ENCODE results near the gene ENAH.
A peak's percentile ranks its signal among the peaks of the same experiment; 100 is the strongest.

ENAH gene

DNA sequence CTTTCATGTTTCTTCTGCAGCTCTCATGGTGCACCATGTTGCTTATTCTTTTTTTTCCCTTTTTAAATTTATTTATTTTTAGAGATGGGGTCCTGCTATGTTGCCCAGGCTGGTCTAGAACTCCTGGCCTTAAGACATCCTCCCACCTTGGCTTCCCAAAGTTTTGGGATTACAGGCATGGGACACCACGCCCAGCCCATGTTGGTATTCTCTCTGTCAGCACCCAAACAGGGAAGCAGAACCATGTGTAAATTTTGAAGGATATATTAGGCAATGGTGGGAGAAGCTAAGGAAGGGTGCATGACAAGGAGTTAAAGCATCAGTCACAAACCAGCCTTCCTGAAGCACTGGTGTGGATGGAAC lies 39.6 kb upstream of the ENAH start:
- Histone ChIP-seq H3K9ac (ENCODE audit: low read depth, low read length) (no peak overlapping the region), H3K4me1 (ENCODE audit: control insufficient read depth, insufficient read depth, low read length) (no peaks in the 10 kb centered on the region; the same call in 1 of the 2 replicates), H3K36me3 (ENCODE audit: control insufficient read depth, insufficient read depth, low read length) (no peaks in the 10 kb centered on the region), H3K27ac (ENCODE audit: low read depth, low read length) (no peak overlapping the region), H3K9me3 (ENCODE audit: control insufficient read depth, insufficient read depth, low read length) (no peaks in the 10 kb centered on the region), H3K4me3 (ENCODE audit: low read depth, low read length) (no peak overlapping the region), H3K27me3 (ENCODE audit: control insufficient read depth, insufficient read depth, low read length) (no peaks in the 10 kb centered on the region)

DNA sequence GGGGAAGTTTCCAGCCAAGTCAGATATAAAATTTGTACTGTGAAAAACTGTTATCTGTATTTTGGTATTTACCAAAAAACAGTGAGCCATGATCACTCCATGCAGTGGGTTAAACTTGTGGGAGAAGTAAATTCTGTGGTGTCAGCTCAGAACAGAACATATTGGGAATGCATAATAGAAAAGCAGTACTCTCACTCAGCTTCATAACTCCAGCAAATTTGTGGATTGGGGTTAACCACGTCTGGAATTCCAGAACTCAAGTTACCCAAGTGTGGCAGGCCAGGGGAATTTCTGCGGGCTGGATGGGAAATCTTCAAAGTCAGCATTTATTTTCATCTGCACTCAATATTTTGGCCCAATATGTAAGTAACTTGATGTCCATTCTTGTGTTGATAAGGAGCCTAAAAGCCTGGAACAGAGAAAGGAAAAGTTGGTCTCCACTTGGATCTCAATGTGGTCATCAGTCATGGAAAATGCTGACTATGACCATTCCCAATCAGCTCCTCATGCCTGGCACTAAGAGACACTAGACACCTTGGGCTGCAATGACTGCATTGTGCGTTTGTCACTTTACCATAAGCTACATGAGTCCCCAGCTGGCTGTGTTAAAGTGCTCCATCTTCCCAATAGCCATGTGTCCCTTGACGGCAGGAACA lies 39.1 kb upstream of the ENAH start:
- H3K27ac ChIP-seq (ENCODE audit: low read depth, low read length), result no peak overlapping the region
- H3K9ac ChIP-seq (ENCODE audit: low read depth, low read length), result no peak overlapping the region
- no peak overlapping the region for H3K4me3 ChIP-seq (ENCODE audit: low read depth, low read length)
- no peaks in the 10 kb centered on the region for H3K36me3 ChIP-seq (ENCODE audit: control insufficient read depth, insufficient read depth, low read length)
- no peaks in the 10 kb centered on the region for H3K27me3 ChIP-seq (ENCODE audit: control insufficient read depth, insufficient read depth, low read length)
- no peaks in the 10 kb centered on the region for H3K9me3 ChIP-seq (ENCODE audit: control insufficient read depth, insufficient read depth, low read length)
- H3K4me1 ChIP-seq (ENCODE audit: control insufficient read depth, insufficient read depth, low read length), result no peaks in the 10 kb centered on the region; the same call in 1 of the 2 replicates

DNA sequence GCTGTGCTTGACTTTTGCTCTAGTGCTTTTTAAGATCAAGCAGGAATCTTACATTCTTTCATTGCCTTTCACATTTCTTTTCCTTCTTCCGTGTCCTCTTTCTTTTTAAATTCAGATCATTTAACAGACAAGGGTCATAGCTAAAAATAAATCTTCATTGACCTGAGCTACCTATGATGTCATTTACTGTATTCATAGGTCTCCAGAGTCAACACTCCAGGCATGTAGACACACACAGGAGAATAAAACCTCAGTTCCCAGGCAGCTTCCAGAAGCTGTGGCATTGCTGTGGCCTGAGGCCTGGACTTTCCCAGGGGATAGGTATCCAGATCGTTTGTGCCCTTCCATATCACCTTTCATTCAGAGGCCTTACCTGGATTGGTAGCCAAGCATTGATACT lies 38.5 kb upstream of the ENAH start:
- Histone ChIP-seq H3K27ac (ENCODE audit: low read depth, low read length) (no peak overlapping the region), H3K27me3 (ENCODE audit: control insufficient read depth, insufficient read depth, low read length) (no peaks in the 10 kb centered on the region), H3K36me3 (ENCODE audit: control insufficient read depth, insufficient read depth, low read length) (no peaks in the 10 kb centered on the region), H3K4me3 (ENCODE audit: low read depth, low read length) (no peak overlapping the region), H3K4me1 (ENCODE audit: control insufficient read depth, insufficient read depth, low read length) (no peaks in the 10 kb centered on the region; the same call in 1 of the 2 replicates), H3K9me3 (ENCODE audit: control insufficient read depth, insufficient read depth, low read length) (no peaks in the 10 kb centered on the region), H3K9ac (ENCODE audit: low read depth, low read length) (no peak overlapping the region)

DNA sequence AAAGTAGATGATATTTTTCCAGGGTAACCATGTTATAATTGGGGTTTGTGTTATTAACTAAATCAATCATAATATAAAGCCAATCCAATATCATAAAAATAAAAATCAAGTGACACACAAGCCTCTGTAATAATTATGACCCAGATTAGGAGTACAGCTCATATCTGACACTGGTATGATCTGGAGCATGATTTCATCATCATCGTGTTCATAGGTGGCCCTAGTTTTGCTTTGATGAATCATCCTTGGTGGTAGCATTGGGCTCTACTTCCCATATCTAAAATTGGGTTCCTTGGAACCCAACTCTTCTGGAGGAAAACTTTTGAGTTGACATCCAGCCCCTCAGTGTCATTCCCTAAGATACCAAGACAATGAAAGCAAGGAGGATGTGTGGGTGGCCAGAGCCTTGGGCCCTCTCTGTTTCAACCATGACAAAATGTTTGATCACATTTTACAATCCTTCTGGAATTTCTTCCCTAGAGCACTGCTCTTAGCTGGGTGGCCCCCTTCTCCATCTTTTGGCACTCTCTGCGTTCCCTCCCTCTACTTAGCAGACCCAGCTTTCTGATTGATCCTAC lies 37.0 kb upstream of the ENAH start:
- H3K36me3 ChIP-seq (ENCODE audit: control insufficient read depth, insufficient read depth, low read length), result no peaks in the 10 kb centered on the region
- no peaks in the 10 kb centered on the region for H3K9me3 ChIP-seq (ENCODE audit: control insufficient read depth, insufficient read depth, low read length)
- H3K27ac ChIP-seq (ENCODE audit: low read depth, low read length), result no peak overlapping the region
- H3K4me3 ChIP-seq (ENCODE audit: low read depth, low read length), result no peak overlapping the region
- no peaks in the 10 kb centered on the region; the same call in 1 of the 2 replicates for H3K4me1 ChIP-seq (ENCODE audit: control insufficient read depth, insufficient read depth, low read length)
- no peaks in the 10 kb centered on the region for H3K27me3 ChIP-seq (ENCODE audit: control insufficient read depth, insufficient read depth, low read length)
- no peak overlapping the region for H3K9ac ChIP-seq (ENCODE audit: low read depth, low read length)

DNA sequence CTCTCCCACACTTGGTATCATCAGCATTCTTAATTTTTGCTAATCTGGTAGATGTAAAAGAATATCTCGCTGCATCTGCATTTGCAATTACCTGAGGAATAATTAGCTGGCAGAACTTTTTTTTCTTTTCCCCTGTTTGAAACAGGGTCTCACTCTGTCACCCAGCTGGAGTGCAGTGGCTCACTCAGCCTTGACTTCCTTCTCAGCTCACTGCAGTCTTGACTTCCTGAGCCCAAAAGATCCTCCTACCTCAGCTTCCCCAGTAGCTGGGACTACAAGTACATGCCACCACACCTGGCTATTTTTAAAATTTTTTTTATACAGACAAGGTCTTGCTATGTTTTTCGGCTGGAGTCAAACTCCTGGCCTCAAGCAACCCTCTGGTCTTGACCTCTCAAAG lies 35.4 kb upstream of the ENAH start:
- Histone ChIP-seq H3K27ac (ENCODE audit: low read depth, low read length) (no peak overlapping the region), H3K27me3 (ENCODE audit: control insufficient read depth, insufficient read depth, low read length) (no peaks in the 10 kb centered on the region), H3K9me3 (ENCODE audit: control insufficient read depth, insufficient read depth, low read length) (no peaks in the 10 kb centered on the region), H3K9ac (ENCODE audit: low read depth, low read length) (no peak overlapping the region), H3K36me3 (ENCODE audit: control insufficient read depth, insufficient read depth, low read length) (no peaks in the 10 kb centered on the region), H3K4me1 (ENCODE audit: control insufficient read depth, insufficient read depth, low read length) (no peaks in the 10 kb centered on the region; the same call in 1 of the 2 replicates), H3K4me3 (ENCODE audit: low read depth, low read length) (no peak overlapping the region)

DNA sequence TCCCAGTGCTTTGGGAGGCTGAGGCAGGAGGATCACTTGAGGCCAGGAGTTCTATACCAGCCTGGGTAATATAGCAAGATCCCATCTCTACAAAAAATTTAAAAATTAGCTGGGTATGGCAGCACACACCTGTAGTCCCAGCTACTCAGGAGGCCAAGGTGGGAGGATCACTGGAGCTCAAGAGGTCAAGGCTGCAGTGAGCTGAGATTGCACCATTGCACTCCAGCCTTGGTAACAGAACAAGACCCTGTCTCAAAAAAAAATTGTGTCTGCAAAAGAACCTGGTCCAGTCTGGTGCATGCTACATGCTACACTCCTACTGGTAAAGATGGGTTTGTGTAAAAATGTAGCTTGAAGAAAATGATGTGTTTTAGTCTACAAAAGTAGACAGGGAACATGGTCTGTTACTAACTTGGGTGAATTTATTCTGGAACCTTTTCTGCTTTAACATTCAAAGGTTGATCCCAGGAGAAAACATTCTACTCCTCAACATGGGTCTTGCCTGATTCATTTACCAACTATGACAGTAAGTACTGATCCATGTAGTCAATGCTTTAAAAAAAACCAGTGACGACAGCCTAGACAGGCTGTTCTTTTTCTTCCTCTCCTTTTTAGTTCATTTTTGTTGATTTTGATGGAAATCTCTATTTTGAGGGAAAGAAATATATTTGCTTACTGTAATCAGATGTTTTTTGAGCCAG lies 32.7 kb upstream of the ENAH start:
- Histone ChIP-seq H3K27ac (ENCODE audit: low read depth, low read length) (no peak overlapping the region), H3K4me3 (ENCODE audit: low read depth, low read length) (no peak overlapping the region), H3K4me1 (ENCODE audit: control insufficient read depth, insufficient read depth, low read length) (no peaks in the 10 kb centered on the region), H3K9me3 (ENCODE audit: control insufficient read depth, insufficient read depth, low read length) (no peaks in the 10 kb centered on the region), H3K36me3 (ENCODE audit: control insufficient read depth, insufficient read depth, low read length) (no peaks in the 10 kb centered on the region), H3K9ac (ENCODE audit: low read depth, low read length) (no peak overlapping the region), H3K27me3 (ENCODE audit: control insufficient read depth, insufficient read depth, low read length) (no peaks in the 10 kb centered on the region)

DNA sequence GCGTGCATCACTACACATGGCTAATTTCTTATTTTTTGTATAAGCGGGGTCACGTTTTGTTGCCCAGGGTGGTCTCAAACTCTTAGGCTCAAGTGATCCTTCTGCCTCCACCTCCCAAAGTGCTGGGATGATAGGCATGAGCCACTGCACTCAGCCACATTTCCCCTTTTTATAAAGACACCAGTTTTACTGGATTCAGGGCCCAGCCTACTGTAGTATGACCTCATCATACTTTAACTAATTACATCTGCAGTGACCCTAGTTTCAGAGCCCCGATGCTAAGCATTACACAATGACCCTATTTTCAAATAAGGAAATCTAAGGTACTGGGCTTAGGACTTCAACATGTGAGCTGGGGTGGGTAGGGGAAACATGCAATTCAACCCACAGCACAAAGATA lies 31.8 kb upstream of the ENAH start:
- H3K36me3 ChIP-seq (ENCODE audit: control insufficient read depth, insufficient read depth, low read length), result no peaks in the 10 kb centered on the region
- no peaks in the 10 kb centered on the region for H3K4me1 ChIP-seq (ENCODE audit: control insufficient read depth, insufficient read depth, low read length)
- H3K9me3 ChIP-seq (ENCODE audit: control insufficient read depth, insufficient read depth, low read length), result no peaks in the 10 kb centered on the region
- H3K9ac ChIP-seq (ENCODE audit: low read depth, low read length), result no peak overlapping the region
- no peaks in the 10 kb centered on the region for H3K27me3 ChIP-seq (ENCODE audit: control insufficient read depth, insufficient read depth, low read length)
- no peak overlapping the region for H3K4me3 ChIP-seq (ENCODE audit: low read depth, low read length)
- no peak overlapping the region for H3K27ac ChIP-seq (ENCODE audit: low read depth, low read length)

DNA sequence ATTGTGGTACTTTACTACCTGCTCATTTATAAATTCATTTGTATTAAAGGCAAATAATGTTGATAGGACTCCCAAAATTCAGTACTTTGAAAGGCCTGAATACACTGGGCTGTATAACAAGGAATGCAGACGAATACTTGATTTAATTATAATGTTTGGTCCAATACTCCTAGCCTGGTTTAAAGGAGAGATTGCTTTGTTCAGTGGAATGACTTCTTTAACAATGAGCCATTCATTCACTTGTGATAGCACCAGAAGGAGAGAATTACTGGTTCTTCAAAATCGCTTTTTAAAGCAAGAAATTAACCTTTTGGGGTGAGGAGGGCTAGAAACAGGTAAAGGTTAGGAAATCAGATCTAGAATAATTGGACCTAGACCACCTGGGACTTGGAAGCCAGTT lies 28.3 kb upstream of the ENAH start:
- H3K9me3 ChIP-seq (ENCODE audit: control insufficient read depth, insufficient read depth, low read length), result no peaks in the 10 kb centered on the region
- H3K4me3 ChIP-seq (ENCODE audit: low read depth, low read length), result no peak overlapping the region
- no peak overlapping the region for H3K9ac ChIP-seq (ENCODE audit: low read depth, low read length)
- H3K27me3 ChIP-seq (ENCODE audit: control insufficient read depth, insufficient read depth, low read length), result peaks cover 12% of the 10 kb centered on the region
- no peaks in the 10 kb centered on the region for H3K36me3 ChIP-seq (ENCODE audit: control insufficient read depth, insufficient read depth, low read length)
- H3K27ac ChIP-seq (ENCODE audit: low read depth, low read length), result no peak overlapping the region
- H3K4me1 ChIP-seq (ENCODE audit: control insufficient read depth, insufficient read depth, low read length), result peaks cover 10% of the 10 kb centered on the region

DNA sequence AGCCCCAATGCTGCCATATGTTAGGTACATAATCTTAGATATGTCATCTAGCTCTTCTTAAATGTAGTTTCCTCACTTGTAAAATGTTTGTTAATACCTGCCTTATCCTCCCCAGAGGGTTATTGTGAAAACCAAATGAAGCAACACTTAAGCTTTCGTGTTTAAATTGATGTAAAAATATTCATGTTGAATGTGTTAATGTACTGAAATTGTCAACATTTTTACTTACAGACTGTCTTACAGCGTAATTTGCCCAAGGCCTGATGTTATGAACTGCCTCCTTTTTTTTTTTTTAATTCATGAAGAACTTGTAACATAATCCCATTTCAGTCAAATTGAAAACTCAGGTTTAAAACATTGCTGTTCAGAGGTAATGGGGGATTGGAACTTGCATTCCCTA lies 25.6 kb upstream of the ENAH start:
- no peaks in the 10 kb centered on the region for H3K9me3 ChIP-seq (ENCODE audit: control insufficient read depth, insufficient read depth, low read length)
- H3K9ac ChIP-seq (ENCODE audit: low read depth, low read length), result no peak overlapping the region
- H3K36me3 ChIP-seq (ENCODE audit: control insufficient read depth, insufficient read depth, low read length), result no peaks in the 10 kb centered on the region
- H3K27me3 ChIP-seq (ENCODE audit: control insufficient read depth, insufficient read depth, low read length), result peaks cover 12% of the 10 kb centered on the region
- no peak overlapping the region for H3K4me3 ChIP-seq (ENCODE audit: low read depth, low read length)
- no peak overlapping the region for H3K27ac ChIP-seq (ENCODE audit: low read depth, low read length)
- peaks cover 10% of the 10 kb centered on the region for H3K4me1 ChIP-seq (ENCODE audit: control insufficient read depth, insufficient read depth, low read length)

DNA sequence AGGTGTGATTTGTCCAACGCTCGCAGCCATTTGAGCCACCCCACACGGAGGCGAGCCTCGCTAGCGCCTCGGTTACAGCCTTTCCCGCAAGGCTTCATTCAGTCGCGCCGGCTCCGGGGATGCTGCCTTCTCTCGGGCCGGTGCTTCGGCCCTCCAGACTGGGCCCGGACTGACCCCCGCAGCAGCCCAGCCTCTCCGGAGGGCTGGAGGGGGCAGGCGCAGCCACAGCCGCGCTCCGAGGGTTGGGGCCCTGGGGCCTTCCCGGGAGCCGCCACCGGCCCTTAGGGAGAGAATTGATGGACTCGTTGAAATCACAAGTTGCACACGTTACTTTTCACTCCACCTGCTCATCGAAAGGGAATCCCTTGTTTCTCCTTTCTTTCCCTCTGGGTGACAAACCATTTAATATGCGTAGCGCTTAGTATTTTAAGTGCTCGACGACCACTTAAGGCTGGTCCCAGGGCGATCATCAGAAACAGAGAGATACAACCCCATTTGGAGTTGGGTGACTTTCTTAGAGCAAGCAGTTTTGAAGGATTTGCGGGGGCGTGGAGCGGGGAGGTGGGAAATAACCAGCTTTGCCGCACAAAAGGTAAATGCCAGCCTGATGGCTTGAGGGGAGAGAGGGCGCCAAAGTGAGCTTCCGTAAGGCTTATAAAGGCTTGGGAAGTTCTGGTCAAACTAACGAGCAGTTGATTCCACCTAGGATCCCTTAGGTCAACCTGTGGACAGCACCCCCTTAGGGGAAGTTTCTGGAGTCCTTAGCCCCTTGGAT lies 24.6 kb upstream of the ENAH start:
- no peaks in the 10 kb centered on the region for H3K36me3 ChIP-seq (ENCODE audit: control insufficient read depth, insufficient read depth, low read length)
- H3K4me1 ChIP-seq (ENCODE audit: control insufficient read depth, insufficient read depth, low read length), result peaks cover 10% of the 10 kb centered on the region
- no peak overlapping the region for H3K9ac ChIP-seq (ENCODE audit: low read depth, low read length)
- H3K27me3 ChIP-seq (ENCODE audit: control insufficient read depth, insufficient read depth, low read length), result peaks cover 12% of the 10 kb centered on the region
- H3K27ac ChIP-seq (ENCODE audit: low read depth, low read length), result no peak overlapping the region
- H3K4me3 ChIP-seq (ENCODE audit: low read depth, low read length), result peak overlapping the region; percentile 42
- no peaks in the 10 kb centered on the region for H3K9me3 ChIP-seq (ENCODE audit: control insufficient read depth, insufficient read depth, low read length)

DNA sequence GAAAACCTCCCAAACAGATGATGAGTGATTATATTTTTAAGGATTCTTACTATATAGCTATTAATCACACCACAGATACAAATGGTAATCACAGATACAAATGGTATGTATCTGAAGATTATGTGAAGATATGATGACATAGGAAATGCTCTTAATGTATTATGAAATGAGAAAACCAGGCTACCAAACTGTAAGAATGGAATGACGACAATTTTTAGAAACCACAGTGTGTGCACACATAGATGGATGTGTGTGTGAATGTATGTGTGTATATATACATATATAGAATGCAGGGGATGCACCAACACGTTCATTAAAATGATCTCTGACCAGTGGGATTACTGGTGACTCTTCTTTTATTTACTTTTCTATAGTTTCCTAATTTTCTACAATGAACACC lies 21.5 kb upstream of the ENAH start:
- H3K4me1 ChIP-seq (ENCODE audit: control insufficient read depth, insufficient read depth, low read length), result peaks cover 10% of the 10 kb centered on the region
- H3K36me3 ChIP-seq (ENCODE audit: control insufficient read depth, insufficient read depth, low read length), result no peaks in the 10 kb centered on the region
- H3K27me3 ChIP-seq (ENCODE audit: control insufficient read depth, insufficient read depth, low read length), result peaks cover 12% of the 10 kb centered on the region
- no peak overlapping the region for H3K9ac ChIP-seq (ENCODE audit: low read depth, low read length)
- no peak overlapping the region for H3K27ac ChIP-seq (ENCODE audit: low read depth, low read length)
- no peak overlapping the region for H3K4me3 ChIP-seq (ENCODE audit: low read depth, low read length)
- H3K9me3 ChIP-seq (ENCODE audit: control insufficient read depth, insufficient read depth, low read length), result no peaks in the 10 kb centered on the region
